Upper lobe of left lung (tissue), 4 donors: ENCODE data around the gene USP24.
A peak's percentile ranks its signal among the peaks of the same experiment; 100 is the strongest.

ENCODE experiments used
- EP300 ChIP-seq, 4 donors: sonication (generic); formaldehyde crosslinking; IDR thresholded peaks; one replicate each; pipeline ENCODE4 v1.5.1; 2017; ENCODE audit warnings: antibody characterized with exemption in 4 of 4, control low read depth in 2 of 4
- POLR2A ChIP-seq, 4 donors: fragments of 450-650 bp; IDR thresholded peaks; one replicate each; pipeline ENCODE4 v1.5.1; 2016 to 2017; ENCODE audit warnings: antibody characterized with exemption in 4 of 4, mild to moderate bottlenecking in 2 of 4
- POLR2AphosphoS5 ChIP-seq, 2 donors: sonication (generic); formaldehyde crosslinking; IDR thresholded peaks; one replicate each; pipeline ENCODE4 v1.5.1; 2017; ENCODE audit warnings: antibody characterized with exemption in 2 of 2
- TF ChIP-seq, protein P1 (sequence below), 6 experiments: fragments of 450-650 bp in 4 of 6; fragments of 200-600 bp in 2 of 6; sonication (generic) in 2 of 6; IDR thresholded peaks; one replicate each; pipeline ENCODE4 v1.5.1; 2016 to 2019; ENCODE audit warnings: antibody characterized with exemption in 6 of 6

- TF ChIP-seq, protein P1, sequence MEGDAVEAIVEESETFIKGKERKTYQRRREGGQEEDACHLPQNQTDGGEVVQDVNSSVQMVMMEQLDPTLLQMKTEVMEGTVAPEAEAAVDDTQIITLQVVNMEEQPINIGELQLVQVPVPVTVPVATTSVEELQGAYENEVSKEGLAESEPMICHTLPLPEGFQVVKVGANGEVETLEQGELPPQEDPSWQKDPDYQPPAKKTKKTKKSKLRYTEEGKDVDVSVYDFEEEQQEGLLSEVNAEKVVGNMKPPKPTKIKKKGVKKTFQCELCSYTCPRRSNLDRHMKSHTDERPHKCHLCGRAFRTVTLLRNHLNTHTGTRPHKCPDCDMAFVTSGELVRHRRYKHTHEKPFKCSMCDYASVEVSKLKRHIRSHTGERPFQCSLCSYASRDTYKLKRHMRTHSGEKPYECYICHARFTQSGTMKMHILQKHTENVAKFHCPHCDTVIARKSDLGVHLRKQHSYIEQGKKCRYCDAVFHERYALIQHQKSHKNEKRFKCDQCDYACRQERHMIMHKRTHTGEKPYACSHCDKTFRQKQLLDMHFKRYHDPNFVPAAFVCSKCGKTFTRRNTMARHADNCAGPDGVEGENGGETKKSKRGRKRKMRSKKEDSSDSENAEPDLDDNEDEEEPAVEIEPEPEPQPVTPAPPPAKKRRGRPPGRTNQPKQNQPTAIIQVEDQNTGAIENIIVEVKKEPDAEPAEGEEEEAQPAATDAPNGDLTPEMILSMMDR (IDR thresholded peaks at IDR 0.05), result no peak
- TF ChIP-seq POLR2AphosphoS5 (IDR thresholded peaks at IDR 0.05) (peak; percentile 14 to 53), POLR2A (IDR thresholded peaks at IDR 0.05) (no peak), EP300 (IDR thresholded peaks at IDR 0.05) (peak in 1 of 4 donors; percentile 13)
Observed at GRCh38 chr1:55064861-55065263, 150.3 kb downstream of the USP24 start.
